Measurements from ENCODE around the gene NOLC1.

DNA sequence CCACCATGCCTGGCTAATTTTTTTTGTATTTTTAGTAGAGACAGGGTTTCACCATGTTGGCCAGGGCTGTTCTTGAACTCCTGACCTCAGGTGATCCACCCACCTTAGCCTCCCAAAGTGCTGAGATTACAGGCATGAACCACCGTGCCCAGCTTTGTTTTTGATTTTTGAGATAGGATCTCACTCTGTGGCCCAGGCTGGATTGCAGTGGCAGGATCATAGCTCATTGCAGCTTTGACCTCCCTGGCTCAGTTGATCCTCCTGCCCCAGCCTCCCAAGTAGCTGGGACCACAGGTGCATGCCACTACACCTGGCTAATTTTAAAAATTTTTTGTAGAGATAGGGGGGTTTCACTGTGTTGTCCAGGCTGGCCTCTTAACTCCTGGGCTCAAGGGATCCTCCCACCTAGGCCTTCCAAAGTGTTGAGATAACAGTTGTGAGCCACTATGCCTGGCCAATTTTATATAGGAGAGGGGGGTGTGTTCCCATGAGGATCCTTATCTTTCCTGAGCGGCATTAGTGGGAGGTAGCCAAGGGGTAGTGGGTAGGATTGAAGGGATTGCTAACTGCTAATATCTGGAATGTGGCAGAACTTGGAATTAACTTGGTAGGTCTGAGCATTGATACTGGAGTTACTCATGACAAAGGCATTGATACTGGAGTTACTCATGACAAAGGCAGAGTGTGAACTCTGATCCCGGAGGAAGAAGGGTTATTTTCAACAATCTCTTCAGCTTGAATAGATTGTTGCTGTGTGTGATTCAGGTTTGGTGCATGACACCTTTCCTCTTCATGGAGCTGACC lies 1.0 kb upstream of the NOLC1 start:
- no peak for TF ChIP-seq POLR2A (IDR thresholded peaks at IDR 0.05; ENCODE audit: low read length)
- TF ChIP-seq GATA1 (IDR thresholded peaks at IDR 0.05; ENCODE audit: low read depth, low read length): no peak
